ENCODE results near the gene RNF187. TPM values are rescaled to one million over a fixed set of nuclear protein-coding genes. Genes with fewer than 3 reads are reported as not detected.

Gene RNF187
- total RNA-seq, 1 donor from 2014 or later: 17.2 TPM

GRCh38 chr1:228483789-228484188 is 3.4 kb upstream of the RNF187 start:
- no peak overlapping the region for H3K27ac ChIP-seq (ENCODE audit: low read depth, low read length)
- no peaks in the 10 kb centered on the region for H3K9me3 ChIP-seq (ENCODE audit: control insufficient read depth in 3 of 3, low read length in 3 of 3)
- no peaks in the 10 kb centered on the region for H3K27me3 ChIP-seq (ENCODE audit: control insufficient read depth in 3 of 3, insufficient read depth in 3 of 3, low read length in 3 of 3)
- H3K36me3 ChIP-seq (ENCODE audit: control insufficient read depth in 3 of 3, insufficient read depth in 3 of 3, low read length in 3 of 3): no peaks in the 10 kb centered on the region
- peaks cover 11 to 24% (median 13%) of the 10 kb centered on the region in 3 donors for H3K4me1 ChIP-seq (ENCODE audit: control insufficient read depth in 3 of 3, insufficient read depth in 3 of 3, low read length in 3 of 3)
- H3K4me3 ChIP-seq (ENCODE audit: low read length in 3 of 3): no peak overlapping the region
- H3K9ac ChIP-seq (ENCODE audit: low read depth in 1 of 3, low read length in 3 of 3): no peak overlapping the region

- peak overlapping the region; percentile 97 to 99 (median 98) for H3K4me3 ChIP-seq (ENCODE audit: low read length in 3 of 3)
- peaks cover 11 to 17% (median 15%) of the 10 kb centered on the region in 3 donors for H3K36me3 ChIP-seq (ENCODE audit: control insufficient read depth in 3 of 3, insufficient read depth in 3 of 3, low read length in 3 of 3)
- no peaks in the 10 kb centered on the region for H3K27me3 ChIP-seq (ENCODE audit: control insufficient read depth in 3 of 3, insufficient read depth in 3 of 3, low read length in 3 of 3)
- no peaks in the 10 kb centered on the region for H3K9me3 ChIP-seq (ENCODE audit: control insufficient read depth in 3 of 3, low read length in 3 of 3)
- H3K27ac ChIP-seq (ENCODE audit: low read depth, low read length): peak overlapping the region; percentile 100
- H3K9ac ChIP-seq (ENCODE audit: low read depth in 1 of 3, low read length in 3 of 3): peak overlapping the region; percentile 93 to 99 (median 98)
- H3K4me1 ChIP-seq (ENCODE audit: control insufficient read depth in 3 of 3, insufficient read depth in 3 of 3, low read length in 3 of 3): peaks cover 30 to 41% (median 34%) of the 10 kb centered on the region in 3 donors
Observed at GRCh38 chr1:228486596-228487335, 416 bp upstream of the RNF187 start.

- H3K27ac ChIP-seq (ENCODE audit: low read depth, low read length): peak overlapping the region; percentile 1
- peak overlapping the region; percentile 75 to 99 (median 98) for H3K4me3 ChIP-seq (ENCODE audit: low read length in 3 of 3)
Observed at GRCh38 chr1:228488125-228488817, 1.1 kb downstream of the RNF187 start.

GRCh38 chr1:228488818-228489674 is 1.9 kb downstream of the RNF187 start:
- Histone ChIP-seq H3K27ac (ENCODE audit: low read depth, low read length) (no peak overlapping the region), H3K9ac (ENCODE audit: low read depth in 1 of 3, low read length in 3 of 3) (peak overlapping the region; percentile 74 to 98 (median 76)), H3K27me3 (ENCODE audit: control insufficient read depth in 3 of 3, insufficient read depth in 3 of 3, low read length in 3 of 3) (no peaks in the 10 kb centered on the region), H3K4me1 (ENCODE audit: control insufficient read depth in 3 of 3, insufficient read depth in 3 of 3, low read length in 3 of 3) (peaks cover 30 to 41% (median 34%) of the 10 kb centered on the region in 3 donors), H3K36me3 (ENCODE audit: control insufficient read depth in 3 of 3, insufficient read depth in 3 of 3, low read length in 3 of 3) (peaks cover 24 to 31% (median 27%) of the 10 kb centered on the region in 3 donors), H3K4me3 (ENCODE audit: low read length in 3 of 3) (peak overlapping the region; percentile 75 to 99 (median 98)), H3K9me3 (ENCODE audit: control insufficient read depth in 3 of 3, low read length in 3 of 3) (no peaks in the 10 kb centered on the region)

More at GRCh38 chr1:228488125-228488817, 1.1 kb downstream of the RNF187 start:
- Histone ChIP-seq H3K9me3 (ENCODE audit: control insufficient read depth in 3 of 3, low read length in 3 of 3) (no peaks in the 10 kb centered on the region), H3K27me3 (ENCODE audit: control insufficient read depth in 3 of 3, insufficient read depth in 3 of 3, low read length in 3 of 3) (no peaks in the 10 kb centered on the region), H3K36me3 (ENCODE audit: control insufficient read depth in 3 of 3, insufficient read depth in 3 of 3, low read length in 3 of 3) (peaks cover 16 to 24% (median 19%) of the 10 kb centered on the region in 3 donors), H3K4me1 (ENCODE audit: control insufficient read depth in 3 of 3, insufficient read depth in 3 of 3, low read length in 3 of 3) (peaks cover 30 to 41% (median 34%) of the 10 kb centered on the region in 3 donors), H3K9ac (ENCODE audit: low read depth in 1 of 3, low read length in 3 of 3) (peak overlapping the region; percentile 74 to 98 (median 76))

- peaks cover 37 to 43% (median 40%) of the 10 kb centered on the region in 3 donors for H3K36me3 ChIP-seq (ENCODE audit: control insufficient read depth in 3 of 3, insufficient read depth in 3 of 3, low read length in 3 of 3)
- H3K27me3 ChIP-seq (ENCODE audit: control insufficient read depth in 3 of 3, insufficient read depth in 3 of 3, low read length in 3 of 3): no peaks in the 10 kb centered on the region
- H3K9ac ChIP-seq (ENCODE audit: low read depth in 1 of 3, low read length in 3 of 3): peak overlapping the region; percentile 53 to 74 (median 59)
- peak overlapping the region in 1 of 3 donors; percentile 41 for H3K4me3 ChIP-seq (ENCODE audit: low read length in 3 of 3)
- no peaks in the 10 kb centered on the region for H3K9me3 ChIP-seq (ENCODE audit: control insufficient read depth in 3 of 3, low read length in 3 of 3)
- H3K27ac ChIP-seq (ENCODE audit: low read depth, low read length): peak overlapping the region; percentile 66
- peaks cover 30 to 41% (median 34%) of the 10 kb centered on the region in 3 donors for H3K4me1 ChIP-seq (ENCODE audit: control insufficient read depth in 3 of 3, insufficient read depth in 3 of 3, low read length in 3 of 3)
Observed at GRCh38 chr1:228490120-228491078, 3.2 kb downstream of the RNF187 start.

GRCh38 chr1:228493141-228494043 is 6.2 kb downstream of the RNF187 start:
- Histone ChIP-seq H3K9ac (ENCODE audit: low read depth in 1 of 3, low read length in 3 of 3) (no peak overlapping the region), H3K36me3 (ENCODE audit: control insufficient read depth in 3 of 3, insufficient read depth in 3 of 3, low read length in 3 of 3) (peaks cover 39 to 49% (median 44%) of the 10 kb centered on the region in 3 donors), H3K27ac (ENCODE audit: low read depth, low read length) (no peak overlapping the region), H3K4me1 (ENCODE audit: control insufficient read depth in 3 of 3, insufficient read depth in 3 of 3, low read length in 3 of 3) (peaks cover 21 to 28% (median 27%) of the 10 kb centered on the region in 3 donors), H3K9me3 (ENCODE audit: control insufficient read depth in 3 of 3, low read length in 3 of 3) (no peaks in the 10 kb centered on the region), H3K27me3 (ENCODE audit: control insufficient read depth in 3 of 3, insufficient read depth in 3 of 3, low read length in 3 of 3) (no peaks in the 10 kb centered on the region), H3K4me3 (ENCODE audit: low read length in 3 of 3) (no peak overlapping the region)

- H3K36me3 ChIP-seq (ENCODE audit: control insufficient read depth in 3 of 3, insufficient read depth in 3 of 3, low read length in 3 of 3): peaks cover 37 to 49% (median 44%) of the 10 kb centered on the region in 3 donors
- no peaks in the 10 kb centered on the region for H3K27me3 ChIP-seq (ENCODE audit: control insufficient read depth in 3 of 3, insufficient read depth in 3 of 3, low read length in 3 of 3)
Observed at GRCh38 chr1:228494044-228494353, 6.8 kb downstream of the RNF187 start.

GRCh38 chr1:228494391-228494790 is 7.2 kb downstream of the RNF187 start:
- peaks cover 37 to 49% (median 44%) of the 10 kb centered on the region in 3 donors for H3K36me3 ChIP-seq (ENCODE audit: control insufficient read depth in 3 of 3, insufficient read depth in 3 of 3, low read length in 3 of 3)
- H3K27ac ChIP-seq (ENCODE audit: low read depth, low read length): no peak overlapping the region

More at GRCh38 chr1:228494044-228494353, 6.8 kb downstream of the RNF187 start:
- H3K4me1 ChIP-seq (ENCODE audit: control insufficient read depth in 3 of 3, insufficient read depth in 3 of 3, low read length in 3 of 3): peaks cover 16 to 22% (median 21%) of the 10 kb centered on the region in 3 donors
- no peaks in the 10 kb centered on the region for H3K9me3 ChIP-seq (ENCODE audit: control insufficient read depth in 3 of 3, low read length in 3 of 3)
- no peak overlapping the region for H3K27ac ChIP-seq (ENCODE audit: low read depth, low read length)
- no peak overlapping the region for H3K9ac ChIP-seq (ENCODE audit: low read depth in 1 of 3, low read length in 3 of 3)
- H3K4me3 ChIP-seq (ENCODE audit: low read length in 3 of 3): no peak overlapping the region

More at GRCh38 chr1:228494391-228494790, 7.2 kb downstream of the RNF187 start:
- H3K4me3 ChIP-seq (ENCODE audit: low read length in 3 of 3): no peak overlapping the region
- peaks cover 16 to 18% (median 18%) of the 10 kb centered on the region in 3 donors for H3K4me1 ChIP-seq (ENCODE audit: control insufficient read depth in 3 of 3, insufficient read depth in 3 of 3, low read length in 3 of 3)
- H3K27me3 ChIP-seq (ENCODE audit: control insufficient read depth in 3 of 3, insufficient read depth in 3 of 3, low read length in 3 of 3): no peaks in the 10 kb centered on the region
- no peaks in the 10 kb centered on the region for H3K9me3 ChIP-seq (ENCODE audit: control insufficient read depth in 3 of 3, low read length in 3 of 3)
- no peak overlapping the region for H3K9ac ChIP-seq (ENCODE audit: low read depth in 1 of 3, low read length in 3 of 3)

All from skeletal muscle tissue (tissue), 4 donors.